Right forelimb (tissue), 1 donor: Measurements from ENCODE around the gene FBXO41.

ENCODE experiments used
- DNase-seq: peaks from one replicate; pipeline ENCODE4 v3.0.0-alpha.2; 2018

The FBXO41 gene

DNA sequence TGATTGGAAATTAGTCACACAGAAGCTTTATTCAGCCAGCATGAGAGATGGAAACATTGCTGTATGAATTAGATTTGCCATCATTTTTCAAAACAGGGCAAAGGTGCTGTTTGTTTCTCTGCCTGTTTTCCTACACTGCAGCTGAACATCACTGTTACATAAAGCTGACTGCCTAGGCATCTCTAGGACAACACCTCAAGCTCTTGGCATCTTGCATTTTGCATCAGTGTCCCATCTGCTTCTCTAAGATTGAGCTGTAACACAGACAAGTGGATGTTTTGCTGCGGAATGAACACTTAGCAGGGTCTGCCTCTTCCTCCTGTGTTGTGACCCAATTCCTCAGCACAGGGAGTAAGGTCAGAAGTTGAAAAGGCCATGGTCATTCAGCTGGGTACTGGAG, 45.3 kb downstream of the FBXO41 start:
- DNase-seq: no peak

DNA sequence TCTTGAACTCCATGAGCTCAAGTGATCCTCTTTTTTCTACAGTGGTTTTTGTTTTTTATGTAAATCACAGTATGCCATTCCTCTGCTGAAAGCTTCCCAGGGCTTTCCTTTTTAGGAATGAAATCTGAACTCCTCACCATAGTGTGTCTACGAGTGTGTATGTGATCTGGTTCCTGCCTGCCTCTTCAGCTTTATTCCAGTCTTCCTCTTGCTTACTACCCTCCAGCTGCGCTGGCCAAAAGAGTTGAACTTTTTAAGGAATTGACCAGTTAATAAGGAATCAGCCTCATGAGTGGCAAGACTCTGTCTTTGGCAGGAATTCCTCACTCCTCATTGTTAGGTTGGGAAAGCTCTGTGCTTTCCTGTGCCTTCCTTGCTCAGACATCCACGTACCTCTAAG, 46.1 kb downstream of the FBXO41 start:
- no peak for DNase-seq

- DNase-seq: no peak
These were observed 47.1 kb downstream of the FBXO41 start for GRCh38 chr2:73237168-73237567.

DNA sequence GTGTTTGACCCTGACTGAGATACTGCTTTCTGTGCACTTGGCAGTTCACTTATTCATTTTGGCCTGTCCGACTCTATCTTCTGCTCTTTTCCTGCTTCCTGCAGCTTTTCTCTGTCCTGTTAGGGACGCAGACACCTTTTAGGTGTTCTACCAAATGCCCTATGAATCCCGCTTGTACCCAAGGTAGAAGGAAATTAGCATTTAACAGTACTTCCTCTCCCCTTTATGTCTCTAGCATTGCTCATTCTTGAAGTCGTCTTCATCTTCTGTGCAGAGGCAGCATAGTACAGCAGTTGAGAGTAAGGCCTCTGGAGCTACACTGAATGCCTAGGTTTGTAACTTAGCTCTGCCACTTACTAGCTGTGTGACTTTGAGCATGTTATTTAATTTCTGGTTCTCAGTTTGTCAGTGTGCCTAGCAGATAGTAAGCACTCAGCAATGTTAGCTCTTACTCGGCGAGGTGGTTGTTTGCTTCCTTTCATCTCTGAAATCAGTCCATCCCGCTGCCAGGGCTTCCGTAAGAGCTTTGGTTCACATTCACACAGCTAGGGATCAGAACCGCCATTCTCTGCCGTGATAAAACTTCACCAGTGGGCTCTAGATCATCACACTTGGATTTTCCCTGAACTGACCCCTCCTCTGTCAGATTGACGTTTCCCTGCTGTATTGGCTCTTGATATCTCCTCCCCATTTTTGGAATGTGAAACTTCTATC, 48.8 kb downstream of the FBXO41 start:
- no peak for DNase-seq

- peak; percentile 91 for DNase-seq
These were observed 50.1 kb downstream of the FBXO41 start, which contains the start of gene CCT7 for GRCh38 chr2:73233932-73234832. TSS of gene CCT7 (plus strand) at chr2:73234308. CDS start at chr2:73234379, 71 bp downstream.

- DNase-seq: peak; percentile 97
These were observed 50.9 kb downstream of the FBXO41 start, which contains the start of gene PRADC1 for GRCh38 chr2:73233154-73233931. TSS of gene PRADC1 (minus strand) at chr2:73233239. CDS start at chr2:73233160, 79 bp downstream.

DNA sequence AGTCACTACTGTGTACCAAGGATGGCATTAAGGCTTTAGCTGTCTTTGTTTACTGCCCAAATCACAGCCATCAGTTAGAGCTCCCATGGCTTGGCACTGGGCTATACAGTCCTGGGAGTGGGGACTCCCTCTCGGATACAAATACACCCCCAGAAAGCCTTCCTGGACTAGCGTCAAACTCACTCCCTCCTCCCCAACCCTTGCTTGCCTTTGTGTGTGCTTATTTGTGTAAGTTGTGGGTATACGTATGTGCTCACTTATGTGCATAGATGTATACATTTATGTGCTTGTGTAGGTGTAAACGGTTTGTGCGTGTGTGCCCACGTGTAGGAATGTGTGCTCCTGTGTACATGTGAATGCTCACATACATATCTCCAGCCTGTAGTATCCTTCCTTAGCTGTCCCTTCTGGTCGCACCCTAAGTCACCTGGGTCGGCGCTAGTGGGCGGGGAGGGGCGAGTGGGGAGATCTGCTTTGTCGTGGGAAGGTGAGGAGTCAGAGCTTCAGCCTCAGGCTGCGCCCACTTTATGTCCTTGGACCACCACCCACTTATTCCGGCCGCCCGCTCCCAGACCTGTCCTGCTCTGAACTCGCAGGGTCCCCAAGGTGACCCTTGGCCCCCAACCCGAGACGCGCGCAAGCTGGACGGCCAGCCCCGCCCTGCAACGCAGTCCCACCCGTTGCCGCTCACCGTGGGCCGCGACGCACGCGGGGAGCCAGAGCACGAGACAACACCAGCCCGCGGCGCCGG, 51.7 kb downstream of the FBXO41 start:
- DNase-seq: peak; percentile 54

GRCh38 chr2:73228631-73229030, 55.6 kb downstream of the FBXO41 start:
- DNase-seq: no peak

GRCh38 chr2:73227086-73227485, 57.2 kb downstream of the FBXO41 start:
- DNase-seq: no peak

GRCh38 chr2:73225513-73226360, 58.5 kb downstream of the FBXO41 start:
- DNase-seq: no peak

DNA sequence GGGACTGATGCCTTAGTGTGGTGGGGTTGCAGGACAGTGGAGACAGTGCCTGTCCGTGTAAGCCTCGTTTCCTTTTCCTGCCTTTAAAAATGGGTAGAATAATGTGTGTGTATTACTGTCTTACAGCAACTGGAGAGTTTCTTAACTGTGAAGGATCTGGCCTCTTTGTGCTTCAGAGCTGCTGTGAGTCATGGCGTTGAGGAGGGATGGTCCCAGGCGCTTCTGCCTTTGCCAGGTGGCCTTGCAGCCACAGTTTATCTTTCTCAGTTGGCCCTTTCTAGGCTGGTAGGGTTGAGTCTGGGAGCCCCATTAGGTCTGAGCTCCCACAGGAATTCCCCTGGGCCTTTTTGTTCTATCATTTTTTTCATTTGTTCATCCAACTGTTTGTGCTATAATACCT, 60.5 kb downstream of the FBXO41 start:
- no peak for DNase-seq

GRCh38 chr2:73218298-73218697, 66.0 kb downstream of the FBXO41 start:
- no peak for DNase-seq

GRCh38 chr2:73217826-73218225, 66.5 kb downstream of the FBXO41 start:
- DNase-seq: no peak

GRCh38 chr2:73217160-73217559, 67.1 kb downstream of the FBXO41 start:
- DNase-seq: no peak

- DNase-seq: no peak
These were observed 69.0 kb downstream of the FBXO41 start for GRCh38 chr2:73215254-73215653.

DNA sequence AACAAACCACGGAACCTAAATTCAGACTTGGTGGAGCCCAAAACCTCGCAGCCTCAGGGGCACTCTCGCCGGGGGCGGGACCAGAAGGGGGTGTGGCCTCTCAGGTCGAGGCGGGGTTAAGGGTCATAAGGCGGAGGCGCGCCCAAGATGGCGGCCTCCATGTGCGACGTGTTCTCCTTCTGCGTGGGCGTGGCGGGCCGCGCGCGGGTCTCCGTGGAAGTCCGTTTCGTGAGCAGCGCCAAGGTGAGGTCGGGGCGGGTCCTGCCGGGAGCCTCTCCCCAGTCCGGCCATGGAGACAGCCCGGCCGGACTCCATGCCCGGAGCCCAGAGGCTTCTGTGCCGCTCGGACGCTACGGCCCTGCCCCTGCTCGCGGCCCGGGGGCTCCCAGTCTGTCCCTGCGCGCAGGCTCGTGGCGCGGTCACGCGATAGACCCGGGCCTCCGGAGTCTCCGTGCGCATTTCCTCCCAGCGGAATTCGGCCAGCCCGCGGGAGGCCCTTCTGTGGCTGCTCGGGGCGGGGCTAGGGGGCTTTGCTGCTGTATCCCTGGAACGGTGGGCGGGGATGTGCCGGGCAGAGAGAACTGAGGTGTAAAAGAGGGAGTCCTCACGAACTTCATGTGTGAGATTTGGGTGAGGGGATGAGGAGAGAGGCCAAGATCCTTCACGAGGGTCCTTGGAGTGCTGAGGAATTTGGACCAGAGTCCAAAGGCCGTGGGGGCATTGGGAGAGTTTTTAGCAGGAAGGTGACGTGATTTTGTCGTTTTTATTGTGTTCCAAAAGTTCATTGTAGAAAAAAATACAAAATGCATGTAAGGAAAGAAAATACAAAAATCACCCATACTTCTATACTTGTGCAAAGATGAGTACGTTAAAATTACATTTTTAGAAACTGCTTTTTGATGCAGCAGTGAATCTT, 69.9 kb downstream of the FBXO41 start, which contains the start of gene SMYD5:
TSS of gene SMYD5 (plus strand) at position 126 of the 916 bp plus-strand sequence. CDS start at position 148, 22 bp downstream.
- peak; percentile 91 for DNase-seq

GRCh38 chr2:73212448-73213176, 71.7 kb downstream of the FBXO41 start:
- peak; percentile 73 for DNase-seq

GRCh38 chr2:73212098-73212447, 72.2 kb downstream of the FBXO41 start:
- DNase-seq: no peak

- DNase-seq: no peak
These were observed 73.6 kb downstream of the FBXO41 start for GRCh38 chr2:73210696-73211095.
